Upper lobe of left lung (tissue), 6 donors: Measurements from ENCODE around the gene HIP1. TPM values are rescaled to one million over a fixed set of nuclear protein-coding genes. Genes with fewer than 3 reads are reported as not detected.
"Not testable (repeated sequence)": the region's sequence is repeated elsewhere in the genome, so short reads cannot be mapped to it uniquely, and the experiment has no call there.

Source experiments
- ATAC-seq, 2 donors: fragments of 200-7000 bp; cut with Tn5 transposase; one replicate each; pipeline ENCODE4 v1.9.1; 2022; ENCODE audit warnings: mild to moderate bottlenecking in 2 of 2, moderate library complexity in 2 of 2; ENCODE audit not compliant: low FRiP score in 2 of 2
- DNase-seq, 2 donors: peaks; one replicate each; pipeline ENCODE4 v3.0.0-alpha.2; 2019 to 2020
- H3K27ac ChIP-seq, 4 donors: fragments of 200-600 bp; sonication (generic); one replicate each; pipeline ENCODE4 v1.5.1; 2016 to 2019
- H3K27me3 ChIP-seq, 4 donors: fragments of 200-600 bp; sonication (generic); one replicate each; pipeline ENCODE4 v1.5.1; 2017 to 2019
- H3K36me3 ChIP-seq, 4 donors: fragments of 200-600 bp; sonication (generic); one replicate each; pipeline ENCODE4 v1.5.1; 2016 to 2019
- H3K4me1 ChIP-seq, 4 donors: fragments of 200-600 bp; sonication (generic); one replicate each; pipeline ENCODE4 v1.5.1; 2018 to 2019
- H3K4me3 ChIP-seq, 4 donors: fragments of 200-600 bp; sonication (generic); one replicate each; pipeline ENCODE4 v1.5.1; 2017 to 2019; ENCODE audit warnings: mild to moderate bottlenecking in 2 of 4, moderate library complexity in 1 of 4
- H3K9me3 ChIP-seq, 4 donors: fragments of 200-600 bp; sonication (generic); one replicate each; pipeline ENCODE4 v1.5.1; 2018 to 2019
- EP300 ChIP-seq, 4 donors: sonication (generic); formaldehyde crosslinking; IDR thresholded peaks; one replicate each; pipeline ENCODE4 v1.5.1; 2017; ENCODE audit warnings: antibody characterized with exemption in 4 of 4, control low read depth in 2 of 4
- POLR2A ChIP-seq, 4 donors: fragments of 450-650 bp; IDR thresholded peaks; one replicate each; pipeline ENCODE4 v1.5.1; 2016 to 2017; ENCODE audit warnings: antibody characterized with exemption in 4 of 4, mild to moderate bottlenecking in 2 of 4
- POLR2AphosphoS5 ChIP-seq, 2 donors: sonication (generic); formaldehyde crosslinking; IDR thresholded peaks; one replicate each; pipeline ENCODE4 v1.5.1; 2017; ENCODE audit warnings: antibody characterized with exemption in 2 of 2
- WGBS, 2 donors: methylation state at CpG; one replicate each; pipeline ENCODE4 v1.1.5; 2017 to 2018; 5-methylcytosine and 5-hydroxymethylcytosine counted together
- total RNA-seq, 6 donors: library from RNA; depleted of rRNA in 4 of 6; stranded (reverse); fragments of >200 nt in 4 of 6; gene quantifications; one replicate each; pipeline versions ENCODE4 v1.1.0 to v1.2.1, GENCODE V29; 2016 to 2021
- TF ChIP-seq, protein P1 (sequence below), 6 experiments: fragments of 450-650 bp in 4 of 6; fragments of 200-600 bp in 2 of 6; sonication (generic) in 2 of 6; IDR thresholded peaks; one replicate each; pipeline ENCODE4 v1.5.1; 2016 to 2019; ENCODE audit warnings: antibody characterized with exemption in 6 of 6
- donor health status: DM: no; HTN: no; CAD: no; lungs with moderate emphysema.
- donor health status: DM: no; HTN: yes; CAD: no; lungs with severe emphysema.

Gene HIP1
- total RNA-seq, 6 donors from 2014 or later = 43.9 to 66.0 (median 55.2) TPM

DNA sequence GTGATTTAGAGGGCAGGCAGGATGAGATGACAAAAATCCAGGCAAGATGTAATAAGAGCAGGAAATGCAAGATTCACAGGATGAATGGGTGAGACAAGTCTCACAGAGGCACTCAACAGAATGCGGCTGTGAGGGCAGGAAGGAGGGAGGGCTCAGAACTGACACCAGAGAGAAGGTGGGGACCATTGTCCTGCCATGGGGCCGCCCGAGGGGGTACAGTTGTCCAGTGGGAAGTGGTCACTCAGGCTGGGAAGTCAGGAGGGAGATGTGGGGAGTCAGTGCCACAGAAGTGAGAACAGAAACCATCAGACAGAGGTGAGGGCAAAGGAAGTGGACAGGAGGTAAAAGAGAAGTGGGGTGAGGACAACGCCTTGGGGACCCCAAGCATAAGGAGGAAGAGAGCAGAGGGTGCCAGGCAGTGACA is 8.9 kb downstream of the HIP1 start:
- no peaks in the 10 kb centered on the region for H3K27me3 ChIP-seq
- no peaks in the 10 kb centered on the region for H3K36me3 ChIP-seq
- TF ChIP-seq, protein P1, sequence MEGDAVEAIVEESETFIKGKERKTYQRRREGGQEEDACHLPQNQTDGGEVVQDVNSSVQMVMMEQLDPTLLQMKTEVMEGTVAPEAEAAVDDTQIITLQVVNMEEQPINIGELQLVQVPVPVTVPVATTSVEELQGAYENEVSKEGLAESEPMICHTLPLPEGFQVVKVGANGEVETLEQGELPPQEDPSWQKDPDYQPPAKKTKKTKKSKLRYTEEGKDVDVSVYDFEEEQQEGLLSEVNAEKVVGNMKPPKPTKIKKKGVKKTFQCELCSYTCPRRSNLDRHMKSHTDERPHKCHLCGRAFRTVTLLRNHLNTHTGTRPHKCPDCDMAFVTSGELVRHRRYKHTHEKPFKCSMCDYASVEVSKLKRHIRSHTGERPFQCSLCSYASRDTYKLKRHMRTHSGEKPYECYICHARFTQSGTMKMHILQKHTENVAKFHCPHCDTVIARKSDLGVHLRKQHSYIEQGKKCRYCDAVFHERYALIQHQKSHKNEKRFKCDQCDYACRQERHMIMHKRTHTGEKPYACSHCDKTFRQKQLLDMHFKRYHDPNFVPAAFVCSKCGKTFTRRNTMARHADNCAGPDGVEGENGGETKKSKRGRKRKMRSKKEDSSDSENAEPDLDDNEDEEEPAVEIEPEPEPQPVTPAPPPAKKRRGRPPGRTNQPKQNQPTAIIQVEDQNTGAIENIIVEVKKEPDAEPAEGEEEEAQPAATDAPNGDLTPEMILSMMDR (IDR thresholded peaks at IDR 0.05) = no peak
- TF ChIP-seq EP300 (IDR thresholded peaks at IDR 0.05) (no peak), POLR2AphosphoS5 (IDR thresholded peaks at IDR 0.05) (no peak), POLR2A (IDR thresholded peaks at IDR 0.05) (no peak)
- H3K27ac ChIP-seq = peak overlapping the region; percentile 26 to 72 (median 58)
- no peaks in the 10 kb centered on the region for H3K9me3 ChIP-seq
- ATAC-seq (no peak), DNase-seq (no peak)
- WGBS, 2 donors = 37 to 52% methylated on average over 4 of the region's 4 CpGs
- H3K4me3 ChIP-seq = no peak overlapping the region
- peaks cover 47 to 65% (median 52%) of the 10 kb centered on the region in 4 donors for H3K4me1 ChIP-seq

DNA sequence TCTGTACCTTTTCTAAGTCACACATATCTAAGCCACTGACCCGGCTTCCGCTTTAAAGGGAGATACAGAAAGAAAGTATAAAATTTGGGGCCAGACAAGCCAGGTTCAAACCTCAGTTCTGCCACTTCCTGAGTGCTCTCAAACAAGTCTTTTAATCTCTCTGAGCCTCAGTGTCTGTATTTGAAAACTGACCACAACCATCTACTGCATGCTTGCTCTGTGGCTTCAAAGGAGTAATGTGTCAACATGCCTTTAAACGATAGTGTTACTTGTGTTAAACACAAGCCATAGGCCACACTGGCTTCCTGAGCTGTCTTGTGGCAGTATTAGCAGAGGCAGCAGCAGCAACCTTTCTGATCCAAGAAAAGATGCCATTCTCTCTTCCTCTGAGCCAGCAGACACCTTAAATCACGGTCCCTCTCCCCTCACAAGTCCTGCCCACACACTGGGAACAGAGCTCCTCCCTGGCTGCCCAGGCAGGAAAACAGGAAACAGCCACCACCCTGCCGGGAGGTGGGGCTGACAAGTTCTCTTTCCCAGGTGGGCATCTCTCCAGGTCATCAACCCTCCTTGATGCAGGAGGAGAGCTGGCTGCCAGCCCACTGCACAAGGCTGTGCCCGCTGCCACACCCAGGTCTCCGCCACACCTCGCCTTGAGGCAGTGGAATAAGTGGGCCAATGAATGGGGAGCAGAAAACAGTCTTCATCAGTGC is 10.7 kb downstream of the HIP1 start:
- no peak overlapping the region for H3K4me3 ChIP-seq
- DNase-seq = peak; percentile 81 to 94
- peak; percentile 59 to 87 for ATAC-seq
- 34 to 42% methylated on average over 3 to 8 of the region's 8 CpGs for WGBS, 2 donors
- no peaks in the 10 kb centered on the region for H3K27me3 ChIP-seq
- H3K9me3 ChIP-seq = no peaks in the 10 kb centered on the region
- H3K4me1 ChIP-seq = peaks cover 35 to 51% (median 41%) of the 10 kb centered on the region in 4 donors
- H3K27ac ChIP-seq = peak overlapping the region; percentile 64 to 86 (median 81)
- H3K36me3 ChIP-seq = no peaks in the 10 kb centered on the region
- peak in 2 of 4 donors; percentile 22 to 55 for TF ChIP-seq POLR2A (IDR thresholded peaks at IDR 0.05)
- no peak for TF ChIP-seq EP300 (IDR thresholded peaks at IDR 0.05)
- TF ChIP-seq POLR2AphosphoS5 (IDR thresholded peaks at IDR 0.05) = peak; percentile 35 to 67

DNA sequence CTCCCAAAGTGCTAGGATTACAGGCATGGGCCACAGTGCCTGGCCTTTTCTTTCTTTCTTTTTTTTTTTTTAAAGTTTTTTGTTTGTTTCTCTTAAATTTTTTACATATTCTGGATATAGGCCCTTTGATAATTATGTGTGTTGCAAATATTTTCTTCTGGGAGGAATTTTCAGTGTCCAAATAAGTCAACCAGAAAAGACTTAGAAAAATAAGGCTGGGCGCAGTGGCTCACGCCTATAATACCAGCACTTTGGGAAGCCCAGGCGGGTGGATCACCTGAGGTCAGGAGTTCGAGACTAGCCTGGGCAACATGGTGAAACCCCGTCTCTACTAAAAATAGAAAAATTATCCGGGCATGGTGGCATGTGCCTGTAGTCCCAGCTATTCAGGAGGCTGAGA is 11.4 kb downstream of the HIP1 start:
- not testable (repeated sequence) for DNase-seq
- 55 to 59% methylated on average over 6 of the region's 6 CpGs for WGBS, 2 donors

DNA sequence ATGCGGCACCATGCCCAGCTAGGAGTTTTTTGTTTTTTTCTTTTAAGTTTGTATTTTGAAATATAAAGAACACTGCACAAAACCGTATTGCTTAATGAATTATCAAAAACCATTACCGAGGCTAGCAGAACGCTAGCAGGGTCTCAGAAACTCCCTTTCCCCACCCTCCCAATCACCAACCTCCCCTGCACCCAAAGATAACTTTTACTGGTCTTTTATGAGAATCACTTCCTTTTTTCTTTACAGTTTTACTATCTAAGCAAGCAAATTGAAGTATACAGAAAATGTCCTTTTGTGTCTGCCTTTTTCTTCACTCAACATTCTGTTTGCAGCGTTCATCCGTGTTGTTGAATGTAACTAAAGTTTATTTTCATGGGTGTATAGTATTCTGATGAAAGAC is 13.4 kb downstream of the HIP1 start:
- H3K4me1 ChIP-seq = peaks cover 28 to 44% (median 39%) of the 10 kb centered on the region in 4 donors
- H3K36me3 ChIP-seq = no peaks in the 10 kb centered on the region
- H3K9me3 ChIP-seq = no peaks in the 10 kb centered on the region
- H3K4me3 ChIP-seq = no peak overlapping the region
- TF ChIP-seq EP300 (IDR thresholded peaks at IDR 0.05) = no peak
- TF ChIP-seq, protein P1 (IDR thresholded peaks at IDR 0.05) = no peak
- no peak for TF ChIP-seq POLR2A (IDR thresholded peaks at IDR 0.05)
- TF ChIP-seq POLR2AphosphoS5 (IDR thresholded peaks at IDR 0.05) = no peak
- DNase-seq (no peak), ATAC-seq (no peak)
- no peak overlapping the region for H3K27ac ChIP-seq
- H3K27me3 ChIP-seq = no peaks in the 10 kb centered on the region
- 78 to 86% methylated on average over 6 of the region's 6 CpGs for WGBS, 2 donors

More for the DNA sequence above, 11.4 kb downstream of the HIP1 start:
- H3K4me3 ChIP-seq, H3K9me3 ChIP-seq, H3K36me3 ChIP-seq, ATAC-seq, H3K27me3 ChIP-seq: not testable (repeated sequence)
- Histone ChIP-seq H3K4me1 (peaks cover 31 to 51% (median 43%) of the 10 kb centered on the region in 4 donors), H3K27ac (peak overlapping the region; percentile 64 to 86 (median 81))

DNA sequence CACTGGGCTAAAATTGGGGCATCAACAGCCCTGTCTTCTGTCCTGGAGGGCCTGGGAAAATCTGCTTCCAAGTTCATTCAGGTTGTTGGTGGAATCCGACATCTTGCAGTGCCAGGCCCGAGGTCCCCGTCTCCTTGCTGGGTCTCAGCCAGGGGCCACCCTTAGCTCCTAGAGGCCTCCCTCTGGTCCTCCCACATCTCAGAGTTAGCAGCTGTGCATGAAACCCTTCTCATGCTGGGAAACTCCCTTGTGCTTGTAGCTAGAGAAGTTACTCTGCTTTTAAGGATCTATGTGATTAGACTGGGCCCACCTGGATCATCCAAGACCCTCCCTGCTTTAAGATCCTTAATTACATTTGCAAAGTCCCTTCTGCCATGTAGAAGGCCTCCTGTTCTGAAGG is 15.3 kb downstream of the HIP1 start:
- H3K27me3 ChIP-seq = no peaks in the 10 kb centered on the region
- H3K4me1 ChIP-seq = peaks cover 19 to 33% (median 25%) of the 10 kb centered on the region in 4 donors
- no peak for ATAC-seq
- no peaks in the 10 kb centered on the region for H3K9me3 ChIP-seq
- H3K4me3 ChIP-seq = no peak overlapping the region
- H3K36me3 ChIP-seq = no peaks in the 10 kb centered on the region
- peak overlapping the region in 2 of 4 donors; percentile 35 to 37 for H3K27ac ChIP-seq
- TF ChIP-seq EP300 (IDR thresholded peaks at IDR 0.05) (no peak), POLR2AphosphoS5 (IDR thresholded peaks at IDR 0.05) (no peak), POLR2A (IDR thresholded peaks at IDR 0.05) (no peak)
- TF ChIP-seq, protein P1 (IDR thresholded peaks at IDR 0.05) = no peak
- no peak for DNase-seq
- 77 to 80% methylated on average over 3 of the region's 3 CpGs for whole genome bisulfite sequencing, 2 donors
